ENCODE results near the gene PGLYRP4. TPM values are rescaled to one million over a fixed set of nuclear protein-coding genes. Genes with fewer than 3 reads are reported as not detected.

PGLYRP4 gene
- total RNA-seq, 2 experiments from 2014 or later = not detected

DNA sequence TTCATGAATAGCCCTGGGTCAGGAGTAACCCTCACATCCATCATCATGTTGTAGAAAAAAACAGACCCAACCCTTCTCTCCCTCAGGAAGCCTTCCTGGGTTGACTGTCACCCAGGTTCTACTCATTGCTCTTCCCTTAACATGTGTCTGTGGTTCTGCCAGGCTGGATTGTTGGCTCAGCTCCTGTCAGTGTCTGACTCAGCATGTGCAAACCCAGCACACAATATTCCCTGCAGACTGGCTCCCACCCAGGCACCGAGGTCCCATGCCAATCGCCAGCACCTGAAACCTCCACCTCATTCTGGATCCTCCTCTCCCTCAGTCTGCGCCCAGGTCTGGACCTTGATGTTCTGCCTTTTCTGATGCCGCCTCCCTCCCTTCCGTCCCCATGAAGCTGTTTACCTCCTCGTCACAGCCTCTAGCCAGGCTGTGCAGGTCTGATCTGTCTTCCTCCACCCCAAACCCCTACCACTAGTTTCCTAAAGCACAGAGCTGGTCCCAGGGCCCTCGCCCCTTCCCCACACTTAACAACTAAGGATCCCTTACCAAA, 46.6 kb upstream of the PGLYRP4 start:
- POLR2A ChIA-PET = no interaction called here
- no peak overlapping the region for H3K4me2 ChIP-seq (ENCODE audit: low read length)

DNA sequence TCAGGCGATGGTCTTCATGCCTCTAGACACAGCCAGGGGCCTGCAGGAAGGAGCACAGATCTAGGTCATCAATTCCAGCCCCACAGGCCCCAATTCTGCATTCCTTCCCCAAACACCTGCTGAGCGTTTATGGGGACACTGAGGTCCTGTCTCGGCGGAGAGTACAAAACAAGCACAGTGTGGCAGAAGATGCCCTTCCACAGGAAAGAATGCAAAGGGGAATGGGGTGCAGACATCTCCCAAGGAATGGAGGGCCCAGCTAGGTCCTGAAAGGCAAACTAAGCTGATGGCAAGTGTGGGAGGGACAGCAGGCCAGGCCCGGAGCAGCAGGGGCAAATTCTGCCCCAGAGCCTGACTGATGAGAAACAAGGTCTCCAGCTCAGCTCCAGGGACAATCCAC, 45.8 kb upstream of the PGLYRP4 start:
- POLR2A ChIA-PET = no interaction called here
- no TSS peak for BruUV-seq (replicated peaks)
- H3K36me3 ChIP-seq (ENCODE audit: insufficient read depth, low read length) = no peaks in the 10 kb centered on the region

More for the DNA sequence above, 46.6 kb upstream of the PGLYRP4 start:
- Histone ChIP-seq H3K4me3 (ENCODE audit: low read depth, low read length, poor library complexity, severe bottlenecking) (no peak overlapping the region), H3K9me3 (ENCODE audit: low read length) (no peaks in the 10 kb centered on the region), H3K27ac (ENCODE audit: low read depth, low read length, poor library complexity, severe bottlenecking) (no peak overlapping the region), H3K36me3 (ENCODE audit: insufficient read depth, low read length) (no peaks in the 10 kb centered on the region), H3K9me2 (ENCODE audit: insufficient read depth, low read length) (no peaks in the 10 kb centered on the region), H3K4me1 (ENCODE audit: insufficient read depth, low read length, poor library complexity, severe bottlenecking) (no peaks in the 10 kb centered on the region), H3K79me2 (ENCODE audit: insufficient read depth, low read depth, low read length) (no peaks in the 10 kb centered on the region), H2AFZ (ENCODE audit: low read length) (no peak overlapping the region), H4K20me1 (ENCODE audit: insufficient read depth, low read length) (no peaks in the 10 kb centered on the region)
- CTCF ChIA-PET (ENCODE audit: unreplicated experiment) = no interaction called here
- intact Hi-C loops (cut with micrococcal nuclease; ENCODE audit: unreplicated experiment) = no loop called here
- no peak for DNase-seq (ENCODE audit: low spot score)
- BruUV-seq (replicated peaks) = no TSS peak
- TF ChIP-seq, protein P1, sequence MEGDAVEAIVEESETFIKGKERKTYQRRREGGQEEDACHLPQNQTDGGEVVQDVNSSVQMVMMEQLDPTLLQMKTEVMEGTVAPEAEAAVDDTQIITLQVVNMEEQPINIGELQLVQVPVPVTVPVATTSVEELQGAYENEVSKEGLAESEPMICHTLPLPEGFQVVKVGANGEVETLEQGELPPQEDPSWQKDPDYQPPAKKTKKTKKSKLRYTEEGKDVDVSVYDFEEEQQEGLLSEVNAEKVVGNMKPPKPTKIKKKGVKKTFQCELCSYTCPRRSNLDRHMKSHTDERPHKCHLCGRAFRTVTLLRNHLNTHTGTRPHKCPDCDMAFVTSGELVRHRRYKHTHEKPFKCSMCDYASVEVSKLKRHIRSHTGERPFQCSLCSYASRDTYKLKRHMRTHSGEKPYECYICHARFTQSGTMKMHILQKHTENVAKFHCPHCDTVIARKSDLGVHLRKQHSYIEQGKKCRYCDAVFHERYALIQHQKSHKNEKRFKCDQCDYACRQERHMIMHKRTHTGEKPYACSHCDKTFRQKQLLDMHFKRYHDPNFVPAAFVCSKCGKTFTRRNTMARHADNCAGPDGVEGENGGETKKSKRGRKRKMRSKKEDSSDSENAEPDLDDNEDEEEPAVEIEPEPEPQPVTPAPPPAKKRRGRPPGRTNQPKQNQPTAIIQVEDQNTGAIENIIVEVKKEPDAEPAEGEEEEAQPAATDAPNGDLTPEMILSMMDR (conservative IDR thresholded peaks at IDR 0.05; ENCODE audit: low read length) = no peak
- TF ChIP-seq EZH2phosphoT487 (IDR thresholded peaks at IDR 0.05; ENCODE audit: borderline replicate concordance, low read depth, low read length) = no peak

DNA sequence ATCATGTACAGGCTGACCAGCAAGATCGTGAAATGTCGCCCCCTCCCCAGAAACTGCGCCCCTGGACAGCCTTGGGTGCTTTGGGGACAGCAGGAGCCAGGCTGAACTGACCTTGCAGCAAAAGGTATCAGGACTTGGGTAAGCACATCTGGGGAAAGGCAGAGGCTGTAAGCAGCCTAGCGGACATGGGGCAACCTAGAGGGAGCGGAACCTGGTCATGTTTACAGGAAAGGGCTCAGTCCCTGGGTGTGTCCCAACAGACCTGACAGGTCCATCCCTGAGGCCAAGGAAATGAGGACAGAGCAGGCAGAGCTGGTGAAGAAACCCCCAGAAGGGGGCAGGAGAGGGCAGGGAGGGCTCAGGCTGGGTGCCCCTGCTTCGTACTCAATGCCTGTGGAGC, 45.3 kb upstream of the PGLYRP4 start:
- Histone ChIP-seq H3K4me3 (ENCODE audit: low read depth, low read length, poor library complexity, severe bottlenecking) (no peak overlapping the region), H2AFZ (ENCODE audit: low read length) (no peak overlapping the region), H4K20me1 (ENCODE audit: insufficient read depth, low read length) (no peaks in the 10 kb centered on the region), H3K9me2 (ENCODE audit: insufficient read depth, low read length) (no peaks in the 10 kb centered on the region), H3K27ac (ENCODE audit: low read depth, low read length, poor library complexity, severe bottlenecking) (no peak overlapping the region), H3K9me3 (ENCODE audit: low read length) (no peaks in the 10 kb centered on the region), H3K4me2 (ENCODE audit: low read length) (no peak overlapping the region), H3K4me1 (ENCODE audit: insufficient read depth, low read length, poor library complexity, severe bottlenecking) (no peaks in the 10 kb centered on the region), H3K36me3 (ENCODE audit: insufficient read depth, low read length) (no peaks in the 10 kb centered on the region), H3K79me2 (ENCODE audit: insufficient read depth, low read depth, low read length) (no peaks in the 10 kb centered on the region)
- DNase-seq (ENCODE audit: low spot score) = no peak
- BruUV-seq (replicated peaks) = no TSS peak
- POLR2A ChIA-PET = no interaction called here
- CTCF ChIA-PET (ENCODE audit: unreplicated experiment) = no interaction called here
- TF ChIP-seq, protein P1 (conservative IDR thresholded peaks at IDR 0.05; ENCODE audit: low read length) = peak; percentile 17; the same call in 1 of the 2 replicates
- TF ChIP-seq EZH2phosphoT487 (IDR thresholded peaks at IDR 0.05; ENCODE audit: borderline replicate concordance, low read depth, low read length) = no peak
- intact Hi-C loops (cut with micrococcal nuclease; ENCODE audit: unreplicated experiment) = no loop called here

More for the DNA sequence above, 45.8 kb upstream of the PGLYRP4 start:
- Histone ChIP-seq H3K4me1 (ENCODE audit: insufficient read depth, low read length, poor library complexity, severe bottlenecking) (no peaks in the 10 kb centered on the region), H3K4me3 (ENCODE audit: low read depth, low read length, poor library complexity, severe bottlenecking) (no peak overlapping the region), H3K9me3 (ENCODE audit: low read length) (no peaks in the 10 kb centered on the region), H3K79me2 (ENCODE audit: insufficient read depth, low read depth, low read length) (no peaks in the 10 kb centered on the region), H4K20me1 (ENCODE audit: insufficient read depth, low read length) (no peaks in the 10 kb centered on the region), H2AFZ (ENCODE audit: low read length) (no peak overlapping the region), H3K9me2 (ENCODE audit: insufficient read depth, low read length) (no peaks in the 10 kb centered on the region), H3K4me2 (ENCODE audit: low read length) (no peak overlapping the region), H3K27ac (ENCODE audit: low read depth, low read length, poor library complexity, severe bottlenecking) (no peak overlapping the region)
- TF ChIP-seq EZH2phosphoT487 (IDR thresholded peaks at IDR 0.05; ENCODE audit: borderline replicate concordance, low read depth, low read length) = no peak
- TF ChIP-seq, protein P1 (conservative IDR thresholded peaks at IDR 0.05; ENCODE audit: low read length) = 0 out of 2 replicates have a peak, but pooled peaks have one; percentile 3
- no peak for DNase-seq (ENCODE audit: low spot score)
- intact Hi-C loops (cut with micrococcal nuclease; ENCODE audit: unreplicated experiment) = no loop called here
- CTCF ChIA-PET (ENCODE audit: unreplicated experiment) = no interaction called here
